NCI-H2081 treated with DMSO at 0.1 percent for 48 hours (cell line): ENCODE measurements around the gene KBTBD7.
"Not testable (repeated sequence)": the region's sequence is repeated elsewhere in the genome, so short reads cannot be mapped to it uniquely, and the experiment has no call there.

Experiments
- DNase-seq: peaks from one replicate; lab custom pipeline; 2025; lab: John Stamatoyannopoulos, UW

Gene KBTBD7

DNA sequence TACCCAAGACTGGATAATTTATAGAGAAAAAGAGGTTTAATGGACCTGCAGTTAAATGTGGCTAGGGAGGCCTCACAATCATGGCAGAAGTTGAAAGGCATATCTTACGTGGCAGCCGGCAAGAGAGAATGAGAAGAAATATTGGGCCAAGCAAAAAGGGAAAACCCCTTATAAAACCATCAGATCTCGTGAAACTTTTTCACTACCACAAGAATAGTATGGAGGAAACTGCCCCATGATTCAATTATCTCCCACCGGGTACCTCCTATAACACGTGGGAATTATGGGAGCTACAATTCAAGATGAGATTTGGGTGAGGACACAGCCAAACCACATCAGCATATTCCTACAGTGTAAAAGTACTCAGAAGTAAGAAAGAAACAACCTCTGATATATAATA lies 4.7 kb upstream of the KBTBD7 start:
- no peak for DNase-seq

DNA sequence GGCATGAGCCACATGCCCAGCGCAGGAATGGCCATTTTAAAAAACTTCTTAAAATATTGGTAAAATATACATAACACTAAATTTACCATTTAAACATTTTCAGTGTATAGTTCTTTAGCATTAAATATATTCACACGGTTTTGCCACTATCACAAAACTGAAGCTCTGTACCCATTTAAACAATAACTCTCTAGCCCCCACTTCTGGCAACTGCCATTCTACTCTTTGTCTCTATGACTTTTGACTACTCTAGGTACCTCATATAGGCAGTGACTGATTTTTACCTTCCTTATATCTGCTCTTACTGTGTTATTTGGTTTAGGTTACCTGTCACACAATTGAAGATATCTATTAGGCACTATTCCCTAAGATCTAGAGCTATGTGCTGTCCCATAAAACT lies 2.3 kb upstream of the KBTBD7 start:
- DNase-seq: no peak

DNA sequence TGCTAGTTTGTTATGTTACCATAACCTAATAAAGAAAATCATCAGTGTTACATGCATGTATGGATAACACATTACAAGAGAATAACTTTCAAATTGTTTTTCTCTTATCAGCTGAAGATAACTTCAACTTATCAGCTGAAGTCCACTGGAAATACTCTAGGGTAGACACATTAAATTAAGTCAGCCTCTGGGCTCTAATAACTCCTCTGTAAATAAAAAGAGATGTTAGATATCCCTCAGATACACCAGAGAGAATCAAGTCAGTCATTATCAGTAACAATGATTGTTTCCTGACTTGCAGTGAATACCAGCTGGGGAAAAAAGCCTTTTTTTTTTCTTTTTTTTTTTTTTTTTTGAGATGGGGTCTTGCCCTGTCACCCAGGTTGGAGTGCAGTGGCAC lies 1.6 kb upstream of the KBTBD7 start:
- DNase-seq: no peak

DNA sequence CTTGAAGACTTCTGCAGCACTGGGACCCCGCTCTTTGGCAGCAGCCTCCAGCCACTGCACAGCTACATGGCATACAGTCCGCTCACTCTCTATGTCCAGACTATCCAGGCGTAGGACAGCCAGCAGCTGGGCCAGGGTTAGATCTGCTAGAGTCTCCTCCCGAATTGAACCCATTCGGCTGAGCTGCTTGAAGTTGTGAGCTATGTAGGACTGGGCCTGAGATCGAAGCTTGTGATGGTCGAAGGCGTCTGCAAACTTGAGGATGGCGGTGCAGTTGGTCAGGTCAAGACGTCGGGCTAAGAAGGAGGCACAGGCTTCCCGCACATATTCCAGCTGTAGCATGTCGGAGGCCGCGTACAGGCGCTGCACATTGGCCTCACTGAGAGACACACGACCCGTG lies 900 bp downstream of the KBTBD7 start:
- no peak for DNase-seq

DNA sequence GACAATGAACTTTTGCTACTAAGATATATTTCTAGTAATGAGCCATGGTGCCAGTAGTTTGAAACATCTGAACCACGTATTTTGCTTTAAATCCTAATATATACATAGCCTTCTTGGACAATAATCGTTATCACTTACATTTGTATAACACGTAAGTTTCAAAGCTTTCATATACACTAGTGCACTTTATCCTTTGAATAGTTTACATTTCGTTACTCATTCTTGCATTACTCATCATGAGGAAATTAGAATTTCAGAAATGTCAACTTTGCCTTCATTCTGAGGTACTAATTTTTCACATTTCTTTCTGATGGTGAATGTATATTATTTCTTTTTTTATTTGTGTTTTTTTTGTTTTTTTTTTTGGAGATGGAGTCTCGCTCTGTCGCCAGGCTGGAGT lies 5.8 kb downstream of the KBTBD7 start:
- no peak for DNase-seq

DNA sequence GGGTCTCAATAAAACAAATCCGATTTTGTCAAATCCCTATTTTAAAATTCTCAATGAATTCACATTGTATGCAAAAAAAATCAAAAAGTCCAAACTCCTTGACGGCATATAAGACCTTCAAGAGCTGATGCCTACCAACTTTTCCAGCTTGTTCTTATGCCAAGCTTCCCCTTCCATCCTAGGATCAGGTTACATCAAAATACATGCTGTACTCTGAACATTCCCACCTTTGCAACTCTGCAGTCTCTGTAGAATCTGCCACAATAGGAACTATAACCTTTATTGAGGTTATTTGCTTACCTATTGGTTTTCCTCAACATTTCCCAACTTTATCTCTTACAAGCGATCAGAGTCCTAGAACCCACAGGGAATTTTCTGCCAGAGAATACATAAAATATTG lies 7.9 kb downstream of the KBTBD7 start:
- DNase-seq: no peak

DNA sequence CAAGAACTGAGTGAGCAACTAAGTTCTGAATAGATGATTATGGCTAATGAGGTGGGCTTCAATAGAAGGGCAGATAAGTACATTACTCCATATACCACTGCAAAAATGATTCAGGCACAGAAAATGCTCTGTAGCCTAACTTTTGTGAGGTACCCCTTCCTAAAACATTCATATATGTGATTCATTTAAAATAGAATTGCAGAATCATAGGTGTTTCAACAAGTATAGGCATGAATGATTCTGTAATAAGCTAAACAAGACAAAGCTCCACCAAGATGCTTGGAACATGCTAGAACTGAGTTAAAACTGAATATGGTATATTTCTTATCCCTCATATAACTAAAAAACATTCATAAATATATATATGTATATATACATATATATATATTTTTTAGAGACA lies 12.1 kb downstream of the KBTBD7 start:
- DNase-seq: no peak

DNA sequence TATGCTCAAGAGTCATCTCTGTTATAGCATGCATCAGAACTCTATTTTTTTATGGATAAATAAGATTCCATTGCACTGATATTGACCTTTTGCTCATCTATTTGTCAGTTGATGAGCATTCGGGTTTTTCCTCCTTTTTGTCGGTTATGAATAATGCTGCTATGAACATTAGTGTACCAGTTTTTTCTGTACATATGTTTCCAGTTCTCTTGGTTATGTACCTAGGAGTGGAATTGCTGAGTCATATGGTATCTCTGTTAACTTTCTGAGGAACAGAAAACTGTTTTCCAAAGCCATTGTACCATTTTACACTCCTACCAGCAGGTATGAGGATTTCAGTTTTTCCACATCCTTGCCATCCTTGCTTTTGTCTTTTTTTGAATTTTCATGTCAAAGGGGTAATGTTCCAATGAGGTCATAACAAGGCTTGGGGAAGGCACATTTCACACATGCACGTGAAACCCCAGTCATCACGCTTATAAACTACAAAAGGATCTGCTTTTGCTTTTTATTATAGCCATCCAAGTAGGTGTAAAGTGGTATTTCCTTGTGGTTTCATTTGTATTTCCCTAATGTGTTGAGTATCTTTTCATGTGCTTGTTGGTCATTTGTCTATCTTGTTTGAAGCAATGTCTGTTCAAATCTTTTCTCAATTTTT lies 14.6 kb downstream of the KBTBD7 start:
- no peak for DNase-seq

DNA sequence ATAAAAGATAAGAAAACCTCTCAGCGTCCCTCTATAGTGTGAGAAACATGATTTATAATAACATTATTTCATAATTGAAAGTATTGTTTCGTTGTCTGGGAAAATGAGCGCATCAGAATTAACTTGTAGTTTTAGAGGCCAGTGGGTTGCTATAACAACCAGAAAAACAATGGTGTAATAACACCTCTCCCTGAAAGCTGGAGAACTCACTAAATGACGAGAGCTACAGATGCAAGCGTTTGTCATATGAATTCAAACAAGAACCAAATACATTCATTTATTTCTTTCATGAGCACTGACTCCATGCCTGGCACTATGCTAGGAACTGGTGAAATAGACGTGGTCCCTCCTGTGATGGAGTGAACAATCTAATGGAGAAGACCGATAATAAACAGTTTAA lies 16.3 kb downstream of the KBTBD7 start:
- no peak for DNase-seq

DNA sequence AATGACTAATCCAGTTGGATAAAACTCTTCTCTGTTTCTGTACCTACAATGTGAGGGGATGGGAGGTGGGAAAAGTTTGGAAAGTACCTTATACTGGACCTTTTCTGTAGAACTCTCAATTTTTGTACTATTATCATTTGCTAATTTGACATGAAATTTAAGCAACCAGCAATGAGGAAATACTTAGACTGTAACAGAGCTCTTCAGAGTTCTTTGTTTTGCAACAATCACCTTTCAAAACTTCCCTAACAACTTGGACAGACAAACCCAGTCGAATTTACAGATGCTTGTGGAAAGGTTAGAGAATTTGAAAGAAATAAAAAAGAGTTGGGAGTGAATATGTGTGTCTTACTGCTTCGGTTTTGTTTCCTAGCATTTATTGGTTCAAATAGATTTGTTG lies 16.8 kb downstream of the KBTBD7 start:
- DNase-seq: no peak

DNA sequence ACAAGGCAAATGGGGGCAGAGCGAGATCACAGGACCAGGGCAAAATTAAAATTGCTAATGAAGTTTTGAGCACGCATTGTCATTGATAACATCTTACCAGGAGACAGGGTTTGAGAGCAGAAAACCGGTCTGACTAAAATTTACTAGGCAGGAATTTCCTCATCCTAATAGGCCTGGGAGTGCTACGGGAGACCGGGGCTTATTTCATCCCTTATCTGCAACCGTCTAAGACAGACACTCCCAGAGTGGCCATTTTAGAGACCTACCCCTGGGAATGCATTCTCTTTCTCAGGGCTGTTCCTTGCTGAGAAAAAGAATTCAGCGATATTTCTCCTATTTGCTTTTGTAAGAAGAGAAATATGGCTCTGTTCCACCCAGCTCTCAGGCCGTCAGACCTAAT lies 18.8 kb downstream of the KBTBD7 start:
- not testable (repeated sequence) for DNase-seq

DNA sequence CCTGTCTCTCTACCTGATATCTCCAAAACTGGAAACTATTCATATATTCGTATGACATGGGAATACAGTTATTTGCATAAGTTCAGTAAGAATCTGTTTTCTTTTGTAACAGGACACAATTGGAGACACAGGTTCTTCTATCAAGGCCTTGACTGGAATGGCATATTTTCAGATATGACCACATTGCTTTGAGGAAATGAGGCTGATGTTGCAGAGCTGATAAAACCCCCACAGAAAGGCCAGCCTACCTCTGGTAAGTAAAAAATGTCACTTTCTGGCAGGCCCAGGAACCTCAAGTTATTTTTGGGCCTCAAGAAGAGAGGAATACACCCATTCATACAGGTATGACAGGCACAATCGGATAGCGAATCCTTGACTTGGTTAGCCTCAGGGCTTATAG lies 32.2 kb downstream of the KBTBD7 start:
- no peak for DNase-seq

DNA sequence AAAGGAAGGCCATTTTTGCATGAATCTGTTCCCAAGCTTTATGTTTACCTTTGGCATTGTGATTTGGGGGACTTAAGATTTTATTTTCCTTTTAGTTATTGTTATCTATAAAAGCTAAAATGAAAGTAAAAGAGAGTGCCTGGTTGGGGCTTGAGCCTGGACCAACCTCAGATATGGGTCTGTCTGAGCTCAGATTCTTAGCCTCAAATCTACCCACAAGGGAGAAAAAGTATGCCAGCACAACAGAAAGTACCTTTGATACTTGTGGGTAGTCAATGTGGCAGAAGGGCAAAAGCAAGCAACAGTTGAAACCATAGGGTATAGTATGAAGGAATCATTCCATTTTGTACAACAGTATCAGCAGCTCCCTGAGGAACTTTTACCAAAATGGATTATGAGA lies 35.2 kb downstream of the KBTBD7 start:
- no peak for DNase-seq

DNA sequence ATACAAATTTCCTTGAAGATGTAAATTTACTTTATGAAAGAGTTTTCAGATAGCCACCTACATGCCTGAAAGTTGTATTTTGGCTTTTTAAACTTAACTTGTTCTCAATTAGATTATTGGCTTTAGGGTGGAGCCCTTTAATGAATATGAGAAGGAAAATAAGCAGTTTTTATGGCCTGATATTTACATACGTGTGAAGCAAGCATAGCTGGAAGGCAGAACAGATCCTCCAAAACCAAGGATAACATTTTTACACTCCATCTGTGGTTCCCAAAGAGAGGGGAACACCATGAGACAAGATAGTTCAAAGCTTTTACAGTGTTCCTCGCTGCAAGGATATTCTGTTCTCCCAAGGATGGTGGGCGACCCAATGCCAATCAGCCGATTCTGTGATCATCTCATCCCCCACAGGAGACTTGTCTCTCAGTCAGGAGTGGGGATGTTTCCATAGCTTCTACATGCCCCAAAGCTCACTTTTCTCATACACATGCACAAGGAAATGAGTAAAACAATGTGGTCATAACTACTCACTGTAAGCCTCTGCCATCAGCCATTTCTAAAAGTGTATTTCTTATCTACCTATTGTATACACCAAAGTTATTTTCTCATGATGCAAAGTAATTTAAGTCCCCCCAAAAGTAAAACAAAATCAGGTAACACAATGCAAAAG lies 37.2 kb downstream of the KBTBD7 start:
- no peak for DNase-seq

DNA sequence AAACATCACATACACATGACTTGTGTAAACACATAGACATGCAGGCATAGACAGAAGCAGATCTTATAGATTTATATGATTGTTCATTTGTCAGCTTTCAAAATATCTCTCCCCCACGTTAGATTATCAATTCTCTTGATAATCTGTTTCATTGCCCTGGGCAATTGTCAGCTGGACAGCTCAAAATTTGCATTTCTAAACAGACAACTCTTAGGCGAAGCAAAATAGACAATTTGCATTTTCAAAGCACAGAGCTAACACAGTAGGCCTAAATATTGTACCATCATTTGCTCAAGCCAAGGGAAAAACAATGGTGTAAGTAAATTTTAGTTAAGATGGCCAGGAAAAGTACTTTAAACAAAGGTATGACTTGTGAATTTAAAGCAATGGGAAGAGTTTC lies 37.7 kb downstream of the KBTBD7 start:
- no peak for DNase-seq

DNA sequence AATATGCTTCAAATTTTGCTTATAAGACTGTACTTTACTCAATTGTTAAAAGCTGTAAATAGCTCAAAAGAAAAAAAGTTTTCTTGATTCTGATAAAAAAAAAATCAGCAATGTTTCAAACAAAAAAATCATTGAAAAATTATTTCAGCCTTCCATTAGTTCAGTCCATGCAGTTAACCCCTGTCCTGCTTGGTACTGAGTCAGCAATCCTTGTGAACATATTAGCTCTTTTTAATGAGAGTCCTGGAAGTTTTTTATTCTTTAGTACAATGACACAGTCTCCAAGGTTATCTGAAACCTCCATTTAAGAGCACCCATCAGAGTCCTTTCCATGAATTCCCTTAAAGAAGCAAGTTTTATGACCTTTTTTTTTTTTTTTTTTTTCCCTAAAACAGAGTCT lies 40.3 kb downstream of the KBTBD7 start:
- DNase-seq: no peak

DNA sequence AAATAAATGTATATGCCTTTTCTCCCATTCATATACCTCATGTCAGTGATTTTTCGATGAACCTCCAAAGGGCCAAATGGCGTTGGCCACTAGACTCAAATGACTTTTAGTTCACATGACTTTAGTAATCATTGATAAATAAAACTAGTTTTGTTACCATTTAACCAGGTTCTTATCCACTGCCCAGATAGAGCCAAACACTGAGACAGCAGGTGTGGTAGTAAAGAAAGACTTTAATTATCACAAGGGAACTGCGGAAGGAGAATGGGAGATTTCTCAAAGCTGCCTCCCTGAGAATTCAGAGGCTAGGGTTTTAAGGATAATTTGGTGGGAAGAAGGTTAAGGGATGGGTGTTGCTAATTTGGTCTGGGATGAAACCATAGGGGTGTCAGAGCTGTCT lies 42.4 kb downstream of the KBTBD7 start:
- no peak for DNase-seq

DNA sequence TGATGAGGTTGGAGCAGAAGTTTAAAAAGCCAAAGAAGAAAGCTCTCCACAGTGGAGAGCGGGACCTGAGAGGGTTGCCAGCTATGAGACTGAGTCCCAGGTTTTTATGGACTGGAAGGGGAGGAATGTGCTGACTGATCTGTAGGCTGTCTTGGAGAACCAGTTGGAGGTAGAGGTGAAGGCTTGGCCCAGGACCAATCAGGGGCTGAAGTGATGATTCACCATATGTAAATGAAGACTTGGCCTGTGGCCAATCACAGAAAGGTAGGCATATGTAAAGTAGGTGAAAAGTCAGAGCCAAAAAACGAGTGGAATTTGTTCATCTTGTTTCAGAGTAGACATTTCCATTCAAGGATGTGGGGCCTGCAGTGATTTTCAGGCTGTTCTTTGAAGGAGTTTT lies 44.3 kb downstream of the KBTBD7 start:
- no peak for DNase-seq

DNA sequence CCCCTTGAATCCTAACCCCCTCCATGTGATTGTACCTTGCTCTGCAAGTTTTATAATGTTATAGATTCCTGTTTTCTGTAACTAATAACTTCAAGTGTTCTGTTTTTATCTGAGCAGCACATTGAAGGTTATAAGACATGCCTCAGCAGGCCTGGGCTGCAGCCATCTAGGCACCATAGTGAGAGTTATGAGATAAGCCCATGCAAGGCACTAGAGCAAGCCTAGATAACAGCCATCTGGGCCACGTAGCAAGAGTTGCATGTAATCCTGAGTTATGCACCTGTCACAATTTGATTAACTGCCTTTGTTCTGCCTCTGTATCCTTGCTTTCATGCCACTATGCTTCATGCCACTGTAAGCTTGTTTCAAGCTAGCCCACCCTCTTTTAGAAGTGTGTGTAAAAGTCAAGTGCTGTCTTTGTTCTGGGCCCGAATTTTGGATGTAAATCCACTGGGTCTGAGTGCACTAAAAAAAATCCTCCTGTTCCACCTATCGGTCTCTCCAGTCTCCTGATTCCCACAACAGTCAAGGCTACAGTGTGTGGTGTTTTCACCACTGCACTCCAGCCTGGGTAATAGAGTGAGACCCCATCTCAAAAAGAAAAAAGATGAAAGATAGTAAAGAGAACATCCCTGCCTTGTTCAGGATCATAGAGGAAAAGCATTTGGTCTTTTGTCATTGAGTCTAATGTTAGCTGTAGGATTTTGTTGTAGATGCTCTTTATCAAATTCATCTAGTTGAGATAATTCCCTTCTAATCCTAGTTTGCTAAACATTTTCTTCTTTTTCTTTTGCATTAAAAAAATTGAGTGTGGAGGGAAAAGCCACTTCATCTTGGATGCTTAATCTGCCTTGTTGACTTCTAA lies 45.7 kb downstream of the KBTBD7 start:
- DNase-seq: no peak

DNA sequence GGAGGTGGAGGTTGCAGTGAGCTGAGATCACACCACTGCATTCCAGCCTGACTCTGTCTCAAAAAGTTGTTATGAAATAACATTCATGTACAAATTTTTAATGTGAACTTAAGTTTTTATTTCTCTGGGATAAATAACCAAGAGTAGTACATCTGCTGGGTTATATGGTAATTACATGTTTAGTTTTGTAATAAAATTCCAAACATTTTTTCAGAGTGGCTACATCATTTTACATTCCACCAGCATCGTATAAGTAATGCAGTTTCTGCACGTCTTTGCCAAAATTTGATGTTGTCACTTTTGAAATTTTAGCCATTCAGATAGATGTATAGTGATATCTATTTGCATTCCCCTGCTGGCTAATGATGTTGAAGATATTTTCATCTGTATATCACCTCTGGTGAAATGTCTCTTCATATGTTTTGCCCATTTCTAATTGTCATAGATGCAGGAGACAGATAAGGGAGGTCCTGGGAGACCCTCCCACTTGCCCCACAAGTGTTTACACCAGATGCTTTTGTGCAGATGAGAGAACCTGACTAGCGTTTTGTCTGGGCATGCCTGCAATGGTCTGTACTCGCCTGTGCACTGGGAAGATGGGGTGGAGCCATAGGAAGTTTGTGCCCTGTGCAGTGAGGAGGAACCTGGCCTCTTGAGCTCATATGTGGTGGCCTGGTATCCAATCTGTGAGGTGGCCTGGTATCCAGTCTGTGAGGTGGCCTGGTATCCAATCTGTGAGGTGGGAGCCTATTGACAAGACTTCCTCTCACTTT lies 49.0 kb downstream of the KBTBD7 start:
- no peak for DNase-seq

DNA sequence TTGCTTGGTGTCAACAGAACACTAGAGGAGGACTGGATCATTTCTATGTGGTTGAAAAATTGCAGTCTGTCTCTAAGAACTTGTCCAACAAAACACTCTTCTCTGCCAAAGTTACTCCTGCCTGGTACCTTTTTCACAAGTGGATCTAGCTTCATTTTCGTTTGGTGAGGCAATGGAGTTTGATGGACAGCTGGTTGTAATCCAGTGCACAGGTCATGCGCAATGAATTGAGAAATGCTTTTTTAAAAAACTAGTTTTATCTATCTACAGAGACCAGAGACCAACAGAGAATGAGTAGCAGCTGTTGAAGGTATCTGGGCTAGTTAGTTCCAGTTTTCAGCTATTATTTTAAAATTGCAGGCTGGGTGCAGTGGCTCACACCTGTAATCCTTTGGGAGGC lies 49.8 kb downstream of the KBTBD7 start:
- DNase-seq: no peak
